CD14-positive monocyte (primary cell): Measurements from ENCODE around the gene EREG. TPM values are rescaled to one million over a fixed set of nuclear protein-coding genes. Genes with fewer than 3 reads are reported as not detected.

Experiments used
- DNase-seq, 3 donors: peaks; one replicate each; pipeline ENCODE4 v3.0.0-alpha.2; 2011 to 2022
- H2AFZ ChIP-seq: 2 replicates; pipeline ENCODE4 v1.6.0; 2012; ENCODE audit warnings: mild to moderate bottlenecking, low read depth, low read length, inconsistent platforms; ENCODE audit not compliant: insufficient read depth, poor library complexity, severe bottlenecking
- H3K27ac ChIP-seq, 2 donors: 1 replicate in 1 of 2; 2 replicates in 1 of 2; pipeline ENCODE4 v1.5.1; 2012 to 2013; ENCODE audit warnings: low read length in 2 of 2, control low read depth in 1 of 2, inconsistent platforms in 1 of 2, low read depth in 1 of 2, mild to moderate bottlenecking in 1 of 2
- H3K27me3 ChIP-seq, 2 donors: one replicate each; pipeline versions ENCODE4 v1.6.0 to v1.6.1; 2011 to 2013; ENCODE audit warnings: low read length in 2 of 2; ENCODE audit not compliant: control insufficient read depth in 2 of 2, insufficient read depth in 2 of 2
- H3K36me3 ChIP-seq, 2 donors: replicated peaks in 1 of 2; 1 replicate in 1 of 2; 2 replicates in 1 of 2; pipeline versions ENCODE4 v1.5.1 to v1.6.1; 2012 to 2013; ENCODE audit warnings: low read length in 2 of 2, control low read depth in 1 of 2, inconsistent platforms in 1 of 2, mild to moderate bottlenecking in 1 of 2; ENCODE audit not compliant: insufficient read depth in 2 of 2, control insufficient read depth in 1 of 2
- H3K4me1 ChIP-seq, 2 donors: 1 replicate in 1 of 2; 2 replicates in 1 of 2; pipeline versions ENCODE4 v1.5.1 to v1.6.1; 2012 to 2013; ENCODE audit warnings: low read length in 2 of 2, control low read depth in 1 of 2, inconsistent platforms in 1 of 2, mild to moderate bottlenecking in 1 of 2, moderate library complexity in 1 of 2; ENCODE audit not compliant: insufficient read depth in 2 of 2, control insufficient read depth in 1 of 2
- H3K4me2 ChIP-seq: replicated peaks from 2 replicates; pipeline ENCODE3; 2012; ENCODE audit warnings: low read length, moderate library complexity, mild to moderate bottlenecking; ENCODE audit not compliant: poor library complexity, severe bottlenecking; ENCODE audit errors: extremely low read depth
- H3K4me3 ChIP-seq, 3 experiments: fragments of 200-600 bp in 1 of 3; sonication (generic) in 1 of 3; replicated peaks in 1 of 3; 1 replicate in 2 of 3; 2 replicates in 1 of 3; pipeline ENCODE4 v1.5.1; 2011 to 2013; ENCODE audit warnings: low read length in 3 of 3, mild to moderate bottlenecking in 3 of 3, control low read depth in 2 of 3, low read depth in 2 of 3, inconsistent platforms in 1 of 3, moderate library complexity in 1 of 3
- H3K79me2 ChIP-seq: 2 replicates; pipeline ENCODE4 v1.6.0; 2012; ENCODE audit warnings: mild to moderate bottlenecking, control low read depth, inconsistent platforms, low read length, moderate library complexity; ENCODE audit not compliant: insufficient read depth
- H3K9ac ChIP-seq: 2 replicates; pipeline ENCODE4 v1.6.0; 2017; ENCODE audit warnings: low read length, mild to moderate bottlenecking; ENCODE audit not compliant: insufficient read depth, poor library complexity, severe bottlenecking
- H3K9me3 ChIP-seq, 2 donors: replicated peaks in 1 of 2; 1 replicate in 1 of 2; 2 replicates in 1 of 2; pipeline versions ENCODE4 v1.5.1 to v1.6.1; 2012 to 2013; ENCODE audit warnings: low read length in 2 of 2, control low read depth in 1 of 2; ENCODE audit not compliant: control insufficient read depth in 1 of 2, insufficient read depth in 1 of 2
- H4K20me1 ChIP-seq: 2 replicates; pipeline ENCODE4 v1.6.0; 2012; ENCODE audit warnings: mild to moderate bottlenecking, low read length, control low read depth, moderate library complexity; ENCODE audit not compliant: insufficient read depth
- H3K27ac Mint-ChIP-seq, 7 donors: one replicate each; pipeline ENCODE4 v1.8.0; 2020; ENCODE audit warnings: mild to moderate bottlenecking in 7 of 7, mixed read lengths in 7 of 7, moderate library complexity in 6 of 7, inconsistent platforms in 2 of 7
- H3K27me3 Mint-ChIP-seq, 3 donors: one replicate each; pipeline ENCODE4 v1.8.0; 2021 to 2022; ENCODE audit warnings: low read depth in 3 of 3, mild to moderate bottlenecking in 3 of 3, mixed read lengths in 3 of 3, moderate library complexity in 3 of 3, inconsistent platforms in 1 of 3
- H3K36me3 Mint-ChIP-seq, 2 donors: one replicate each; pipeline ENCODE4 v1.8.0; 2020; ENCODE audit warnings: mixed read lengths in 2 of 2, inconsistent platforms in 1 of 2, mild to moderate bottlenecking in 1 of 2
- H3K4me1 Mint-ChIP-seq: one replicate; pipeline ENCODE4 v1.8.0; 2020; ENCODE audit warnings: mild to moderate bottlenecking, mixed read lengths
- H3K4me3 Mint-ChIP-seq, 2 donors: one replicate each; pipeline ENCODE4 v1.8.0; 2020; ENCODE audit warnings: mild to moderate bottlenecking in 2 of 2, mixed read lengths in 2 of 2, moderate library complexity in 1 of 2
- H3K9me3 Mint-ChIP-seq, 7 donors: one replicate each; pipeline ENCODE4 v1.8.0; 2020 to 2022; ENCODE audit warnings: mixed read lengths in 7 of 7, mild to moderate bottlenecking in 6 of 7, moderate library complexity in 6 of 7, inconsistent platforms in 2 of 7
- WGBS: methylation state at CpG from one replicate; pipeline ENCODE4 v1.1.5; 2013; ENCODE audit warnings: missing lambda C conversion rate; ENCODE audit not compliant: insufficient coverage; 5-methylcytosine and 5-hydroxymethylcytosine counted together
- intact Hi-C, 2 donors: fragments of 100-400 bp; cut with micrococcal nuclease; formaldehyde crosslinking; loops; one replicate each; pipeline versions ENCODE4 v1.15.0 to v1.15.1; 2023
- polyA plus RNA-seq, 3 donors: library from polyadenylated mRNA; depleted of rRNA in 1 of 3; unstranded in 2 of 3; stranded (reverse) in 1 of 3; fragments of 300-500 nt in 2 of 3; fragments of >200 nt in 1 of 3; fragmentation: Illumina TruSeq in 2 of 3; gene quantifications; 1 replicate in 2 of 3; 2 replicates in 1 of 3; pipeline ENCODE4 v1.2.3, GENCODE V29; 2012 to 2021
- TF ChIP-seq, protein P1 (sequence below): fragments of 200-600 bp; IDR thresholded peaks from one replicate; pipeline ENCODE4 v1.8.0; 2022; ENCODE audit warnings: antibody characterized with exemption, mild to moderate bottlenecking

EREG gene
- polyA plus RNA-seq, 3 donors: 2.7 to 17.2 (median 8.2) TPM

DNA sequence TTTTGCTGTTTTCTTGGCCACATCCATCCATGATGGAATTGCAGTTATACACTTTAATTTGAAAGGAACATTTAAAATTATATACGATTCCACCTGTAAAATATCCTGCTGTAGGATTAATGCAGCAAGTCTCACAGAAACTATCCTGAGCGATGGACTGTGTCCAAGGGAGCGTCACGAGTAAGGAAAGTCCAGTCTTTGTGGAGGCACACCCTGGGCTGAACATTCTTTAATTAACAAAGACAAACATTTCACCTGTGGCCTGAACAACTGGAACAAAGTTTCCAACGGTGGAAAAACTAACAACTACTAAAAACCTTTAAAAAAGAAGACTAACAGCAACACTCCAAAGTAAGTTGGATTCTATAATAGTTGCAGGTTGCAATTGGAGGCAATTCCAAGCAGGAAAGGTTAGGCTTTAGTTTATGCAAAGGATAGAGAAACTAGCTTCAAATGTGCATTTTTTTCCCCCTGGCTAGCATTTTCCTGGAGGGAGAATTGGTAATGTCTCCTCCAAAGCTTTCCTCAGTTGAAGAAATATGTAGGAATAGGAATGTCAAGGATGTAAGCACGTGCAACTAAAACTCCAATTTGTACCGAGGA, 11.0 kb downstream of the EREG start:
- no peak overlapping the region for H3K9ac ChIP-seq
- Mint-ChIP-seq H3K36me3 (peaks cover 3 to 23% of the 10 kb centered on the region in 2 donors), H3K4me1 (peaks cover 21% of the 10 kb centered on the region), H3K4me3 (no peak overlapping the region), H3K9me3 (peaks cover 0 to 4% (median 0%) of the 10 kb centered on the region in 7 donors), H3K27me3 (no peaks in the 10 kb centered on the region), H3K27ac (peak overlapping the region in 4 of 7 donors; percentile 37 to 95 (median 95))
- TF ChIP-seq, protein P1, sequence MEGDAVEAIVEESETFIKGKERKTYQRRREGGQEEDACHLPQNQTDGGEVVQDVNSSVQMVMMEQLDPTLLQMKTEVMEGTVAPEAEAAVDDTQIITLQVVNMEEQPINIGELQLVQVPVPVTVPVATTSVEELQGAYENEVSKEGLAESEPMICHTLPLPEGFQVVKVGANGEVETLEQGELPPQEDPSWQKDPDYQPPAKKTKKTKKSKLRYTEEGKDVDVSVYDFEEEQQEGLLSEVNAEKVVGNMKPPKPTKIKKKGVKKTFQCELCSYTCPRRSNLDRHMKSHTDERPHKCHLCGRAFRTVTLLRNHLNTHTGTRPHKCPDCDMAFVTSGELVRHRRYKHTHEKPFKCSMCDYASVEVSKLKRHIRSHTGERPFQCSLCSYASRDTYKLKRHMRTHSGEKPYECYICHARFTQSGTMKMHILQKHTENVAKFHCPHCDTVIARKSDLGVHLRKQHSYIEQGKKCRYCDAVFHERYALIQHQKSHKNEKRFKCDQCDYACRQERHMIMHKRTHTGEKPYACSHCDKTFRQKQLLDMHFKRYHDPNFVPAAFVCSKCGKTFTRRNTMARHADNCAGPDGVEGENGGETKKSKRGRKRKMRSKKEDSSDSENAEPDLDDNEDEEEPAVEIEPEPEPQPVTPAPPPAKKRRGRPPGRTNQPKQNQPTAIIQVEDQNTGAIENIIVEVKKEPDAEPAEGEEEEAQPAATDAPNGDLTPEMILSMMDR: no peak
- no peaks in the 10 kb centered on the region for H3K36me3 ChIP-seq
- no peaks in the 10 kb centered on the region for H3K9me3 ChIP-seq
- DNase-seq: no peak
- no peaks in the 10 kb centered on the region for H3K79me2 ChIP-seq
- H3K4me1 ChIP-seq: peaks cover 12 to 14% of the 10 kb centered on the region in 2 donors
- H3K4me2 ChIP-seq: no peak overlapping the region
- no peak overlapping the region for H3K4me3 ChIP-seq
- H3K27ac ChIP-seq: no peak overlapping the region
- H4K20me1 ChIP-seq: no peaks in the 10 kb centered on the region
- H3K27me3 ChIP-seq: no peaks in the 10 kb centered on the region
- no peak overlapping the region for H2AFZ ChIP-seq
- WGBS: 96% methylated on average over 5 of the region's 7 CpGs
- intact Hi-C loops: loop anchor here in 1 of 2 donors (5.0 kb wide), 1 partner anchor 296 kb away; no protein-coding TSS in a partner anchor

DNA sequence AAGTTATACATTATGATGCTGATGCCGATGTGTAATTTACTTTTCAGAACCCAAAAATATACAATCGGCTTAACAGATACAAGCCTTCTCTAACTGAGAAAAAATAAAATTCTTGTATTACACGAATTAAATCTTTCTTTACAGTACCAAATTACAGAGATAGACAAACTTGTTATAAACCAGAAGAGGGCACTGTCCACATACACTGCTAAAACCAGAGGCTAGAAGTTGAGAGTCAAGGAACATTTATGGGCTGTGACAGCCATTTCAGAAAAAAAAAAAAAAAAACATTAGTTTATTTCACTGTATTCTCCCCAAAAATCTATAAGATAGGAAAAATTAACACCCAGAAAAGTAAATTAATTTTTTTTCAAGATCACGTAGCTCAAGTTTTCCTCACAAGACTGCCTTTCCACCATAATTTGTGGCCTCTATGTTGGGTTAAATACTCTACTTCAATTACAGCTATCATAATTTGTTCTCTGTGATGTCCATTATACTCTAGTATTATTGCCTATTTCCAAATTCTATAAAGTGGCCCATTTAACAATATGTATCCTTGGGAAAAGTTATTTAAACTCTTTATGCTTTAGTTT, 12.0 kb downstream of the EREG start:
- Histone ChIP-seq H3K36me3 (no peaks in the 10 kb centered on the region), H3K9me3 (no peaks in the 10 kb centered on the region), H3K4me3 (no peak overlapping the region), H3K9ac (no peak overlapping the region), H2AFZ (no peak overlapping the region), H3K27ac (no peak overlapping the region), H3K79me2 (no peaks in the 10 kb centered on the region), H3K27me3 (no peaks in the 10 kb centered on the region), H3K4me1 (peaks cover 12 to 14% of the 10 kb centered on the region in 2 donors), H4K20me1 (no peaks in the 10 kb centered on the region), H3K4me2 (no peak overlapping the region)
- intact Hi-C loops: loop anchor here in 1 of 2 donors (5.0 kb wide), 1 partner anchor 295 kb away; no protein-coding TSS in a partner anchor
- Mint-ChIP-seq H3K36me3 (peaks cover 6 to 29% of the 10 kb centered on the region in 2 donors), H3K9me3 (peaks cover 0 to 4% (median 0%) of the 10 kb centered on the region in 7 donors), H3K4me3 (no peak overlapping the region), H3K27ac (no peak overlapping the region), H3K4me1 (peaks cover 17% of the 10 kb centered on the region), H3K27me3 (no peaks in the 10 kb centered on the region)
- no CpG with 5 or more reads among the region's 4 CpGs for WGBS
- peak in 2 of 3 donors; percentile 44 to 61 for DNase-seq
- TF ChIP-seq, protein P1: peak; percentile 74
